ENCODE measurements around the gene LRRC1.
"Not testable (repeated sequence)": the region's sequence is repeated elsewhere in the genome, so short reads cannot be mapped to it uniquely, and the experiment has no call there.

The LRRC1 gene

DNA sequence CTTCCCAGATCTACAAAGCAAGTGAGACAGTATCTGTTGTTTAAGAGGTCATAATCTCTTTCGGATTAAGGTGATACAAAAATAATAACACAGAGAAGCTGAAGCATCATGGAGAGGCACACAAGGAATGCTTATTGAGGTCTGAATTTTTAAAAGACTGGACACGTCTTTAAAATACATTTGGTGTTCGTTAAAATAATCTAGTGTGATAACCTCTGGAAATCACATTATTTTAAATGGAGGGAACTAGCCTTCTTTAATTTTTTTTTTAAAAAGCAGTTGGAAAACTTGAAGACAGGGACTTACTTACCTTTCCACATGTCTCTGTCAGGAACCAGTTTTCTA, 1.9 kb upstream of the LRRC1 start:
- DNase-seq (ENCODE audit: low read depth in 2 of 2) = no peak

DNA sequence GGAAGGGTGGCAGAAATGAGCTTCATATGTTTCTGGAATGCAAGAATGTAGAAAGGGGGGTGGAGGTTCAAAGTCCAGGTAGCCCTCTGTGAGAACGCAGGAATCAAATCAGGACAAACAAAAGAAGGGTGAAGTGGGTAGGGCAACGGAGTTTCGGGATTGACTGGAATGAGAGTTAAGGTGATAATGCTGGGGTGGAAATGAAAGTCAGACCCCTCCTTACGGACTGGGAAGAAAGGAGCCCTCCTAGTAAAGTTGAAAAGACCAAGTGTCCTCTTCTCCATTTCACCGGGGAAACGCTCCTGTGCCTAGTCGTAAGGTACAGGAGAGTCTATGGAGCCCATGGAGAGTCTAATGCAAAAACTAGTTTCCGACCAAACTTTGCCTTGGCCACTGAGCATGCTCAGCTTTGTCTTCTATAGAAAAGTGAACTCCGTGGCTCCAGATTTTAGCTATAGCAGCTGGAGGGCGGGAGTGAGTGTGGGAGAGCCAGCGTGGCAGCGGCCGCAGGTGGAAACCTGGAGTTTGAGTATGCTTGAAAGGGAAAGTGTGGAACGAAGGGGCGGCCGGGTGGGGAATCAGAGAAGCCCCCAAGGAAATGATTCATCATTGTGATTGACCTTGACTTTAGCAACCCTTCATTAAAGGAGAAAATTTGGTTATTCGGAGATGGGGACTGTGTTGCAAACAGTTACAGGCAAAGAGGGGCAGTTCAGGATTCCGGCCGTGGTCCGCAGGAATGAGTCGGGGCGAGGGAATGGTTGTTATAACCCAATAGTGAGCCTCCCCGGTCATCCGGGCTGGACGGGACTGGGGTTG, 1.3 kb upstream of the LRRC1 start:
- no peak for DNase-seq (ENCODE audit: low read depth in 2 of 2)

DNA sequence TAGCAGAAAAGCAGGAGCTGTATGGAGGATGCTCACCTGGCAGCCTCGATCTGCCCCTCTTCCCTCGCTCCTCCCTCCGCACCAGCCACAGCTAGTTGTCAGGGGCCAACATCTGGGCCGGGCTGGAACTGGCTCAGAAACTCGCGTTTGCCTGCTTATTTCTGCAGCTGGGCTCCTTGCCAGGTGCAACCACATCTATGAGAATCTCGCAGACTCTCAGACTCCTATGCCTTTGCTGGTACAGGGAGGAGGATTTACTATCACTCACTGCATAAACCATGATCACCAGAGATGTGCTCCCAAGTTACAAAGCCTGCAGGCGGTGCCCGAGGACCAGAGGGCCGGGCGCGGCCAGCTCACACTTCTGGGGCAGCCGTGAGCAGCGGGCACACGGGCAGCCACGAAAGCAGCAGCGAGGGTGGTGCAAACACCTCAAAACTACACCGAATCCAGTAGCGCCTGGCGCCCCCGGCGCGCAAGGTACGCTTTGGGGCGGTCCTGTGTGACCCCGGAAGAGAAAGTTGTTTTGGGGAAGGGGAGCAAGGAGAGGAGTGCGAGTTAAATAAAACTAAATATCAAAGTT, 577 bp upstream of the LRRC1 start:
- DNase-seq (ENCODE audit: low read depth in 2 of 2) = peak; percentile 23 to 24

DNA sequence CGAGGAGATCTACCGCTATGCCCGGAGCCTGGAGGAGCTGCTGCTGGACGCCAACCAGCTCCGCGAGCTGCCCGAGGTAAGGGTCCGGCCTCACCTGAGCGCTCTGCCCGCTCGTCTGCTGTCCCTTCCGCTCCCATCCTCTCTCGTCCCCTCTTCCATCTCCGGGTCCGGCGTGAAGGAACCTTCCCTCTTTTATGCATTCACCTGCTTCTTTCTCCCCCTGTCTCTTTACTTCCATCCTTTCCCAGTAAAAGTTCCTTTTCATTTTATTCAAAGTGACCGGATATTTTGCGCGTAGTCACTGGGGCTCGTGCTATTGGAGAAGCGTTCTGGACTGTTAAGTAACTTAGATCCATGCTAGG, 516 bp downstream of the LRRC1 start:
- DNase-seq (ENCODE audit: low read depth in 2 of 2) = no peak

DNA sequence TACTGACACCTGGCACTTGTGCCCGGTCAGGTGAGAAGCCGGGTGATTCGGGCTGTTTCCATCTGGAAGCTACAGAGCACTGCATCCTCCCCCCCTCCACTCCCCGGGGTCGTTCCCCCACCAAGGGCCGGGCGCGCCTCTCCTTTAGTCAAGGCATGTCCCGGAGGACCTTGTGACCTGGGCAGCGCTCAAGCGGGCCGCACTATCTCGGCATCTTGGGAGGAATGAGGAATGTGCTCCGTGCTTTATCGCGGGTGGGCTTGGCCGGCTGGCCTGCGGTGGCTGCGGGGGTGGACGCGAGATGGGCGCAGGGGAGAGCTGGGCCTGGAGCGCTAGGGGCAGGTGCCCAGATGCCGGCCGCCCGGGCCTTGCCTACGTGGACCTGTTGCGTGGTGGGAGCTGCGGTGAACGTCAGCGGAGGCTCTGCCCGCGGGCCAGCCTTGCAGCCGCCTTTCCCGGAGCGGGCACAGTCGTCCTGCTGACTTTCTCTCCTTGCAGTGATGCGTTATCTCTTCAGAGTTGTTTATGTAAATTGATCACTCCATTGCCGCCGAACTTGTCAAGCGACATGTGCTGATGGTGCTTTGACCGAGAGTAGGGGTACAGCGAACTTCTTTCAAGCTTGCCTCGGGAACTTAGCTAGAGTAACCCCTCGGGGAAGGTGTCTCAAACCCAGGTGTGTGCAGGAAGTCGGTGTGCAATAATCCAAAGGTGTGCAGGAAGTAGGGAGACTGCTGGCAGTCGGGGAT, 1.1 kb downstream of the LRRC1 start:
- no peak for DNase-seq (ENCODE audit: low read depth in 2 of 2)

DNA sequence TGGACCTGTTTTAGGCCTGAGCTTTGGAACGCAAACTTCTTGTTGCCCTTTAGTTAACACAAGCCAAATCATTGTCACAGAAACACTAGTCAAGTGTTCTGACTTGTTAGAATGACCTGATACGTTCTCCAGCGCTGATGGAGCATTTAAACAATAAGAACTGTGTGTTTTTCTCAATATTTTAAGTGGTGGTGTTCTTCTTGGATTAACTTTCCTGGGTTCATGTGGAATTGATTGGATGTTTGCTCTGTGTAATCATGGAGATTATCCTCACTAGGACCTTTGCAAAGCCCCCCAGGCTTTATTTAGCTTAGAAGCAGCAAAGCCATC, 1.6 kb downstream of the LRRC1 start:
- DNase-seq (ENCODE audit: low read depth in 2 of 2) = no peak

DNA sequence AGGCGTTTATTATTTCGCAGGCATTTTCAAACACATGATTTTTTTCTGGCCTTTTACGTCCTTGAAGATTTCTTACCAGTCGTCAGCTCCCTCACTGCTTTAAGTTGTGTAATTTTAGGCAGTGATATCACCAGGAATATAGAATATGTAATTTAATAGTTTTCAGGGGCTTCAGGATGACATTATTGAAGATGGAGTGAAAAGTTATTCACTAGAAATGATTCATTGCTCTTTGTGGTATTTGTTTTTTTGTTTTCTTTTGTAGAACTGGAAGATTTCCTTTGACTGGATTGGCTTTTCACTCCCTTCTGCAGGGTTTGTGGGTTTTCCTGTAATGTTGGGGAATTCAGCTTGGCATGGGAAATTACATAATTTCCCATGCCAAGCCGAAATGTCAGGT, 2.0 kb downstream of the LRRC1 start:
- DNase-seq (ENCODE audit: low read depth in 2 of 2) = no peak

DNA sequence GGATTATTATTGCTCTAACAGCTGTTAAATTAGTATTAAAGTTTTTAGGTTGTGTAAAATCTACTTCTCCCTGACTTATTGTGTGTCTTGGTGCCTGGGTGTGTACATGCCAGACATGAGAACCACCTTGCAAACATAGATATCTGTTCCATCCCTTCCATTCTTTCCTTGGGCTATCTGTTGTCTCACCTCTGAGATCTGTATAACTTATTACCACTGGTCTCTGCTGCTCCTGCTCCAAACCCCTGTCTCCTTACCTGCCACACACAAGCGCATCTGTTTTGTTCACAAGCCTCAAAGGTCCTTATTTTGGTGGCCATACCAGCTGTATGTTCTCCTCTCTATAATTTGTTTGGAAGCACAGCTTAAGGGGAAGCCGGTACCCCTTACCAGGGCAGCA, 2.5 kb downstream of the LRRC1 start:
- DNase-seq (ENCODE audit: low read depth in 2 of 2) = no peak

DNA sequence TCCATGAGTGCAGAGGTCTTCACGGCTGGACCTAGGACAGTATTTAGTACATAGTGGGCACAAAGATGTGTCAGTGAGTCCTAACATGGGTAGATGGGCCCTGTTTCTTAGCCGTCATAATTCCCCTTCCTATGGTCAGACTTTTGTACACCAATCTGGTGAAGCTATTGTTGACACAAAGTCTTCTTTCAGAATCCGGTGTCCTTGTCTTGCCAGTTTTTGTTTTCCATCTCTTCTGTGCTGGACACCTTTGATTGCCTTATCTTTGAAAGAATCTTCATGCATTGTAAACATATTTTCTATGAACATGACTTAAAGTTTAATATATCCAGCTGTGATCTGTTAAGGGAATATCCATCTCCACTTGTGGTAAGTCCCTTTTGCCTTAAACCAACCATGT, 4.5 kb downstream of the LRRC1 start:
- DNase-seq (ENCODE audit: low read depth in 2 of 2) = no peak

DNA sequence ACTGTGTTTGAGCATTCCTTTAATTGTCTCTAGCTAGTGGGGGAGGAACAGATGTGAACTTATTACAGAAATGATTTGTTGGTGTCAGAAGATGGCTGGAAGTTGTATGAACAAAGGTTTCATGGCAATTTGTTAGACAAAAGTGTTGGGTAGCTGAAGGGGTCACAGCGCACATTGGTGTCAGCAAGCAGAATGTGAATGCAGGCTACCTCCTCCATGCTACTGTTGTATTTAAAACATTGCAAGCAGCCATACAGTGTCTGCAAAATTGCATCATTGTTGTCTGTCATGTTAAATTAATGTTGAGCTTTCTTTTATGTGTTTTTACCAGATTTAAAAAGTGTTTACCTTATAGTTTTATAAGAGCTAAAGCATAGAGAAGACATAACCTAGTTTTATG, 6.2 kb downstream of the LRRC1 start:
- DNase-seq (ENCODE audit: low read depth in 2 of 2) = no peak

DNA sequence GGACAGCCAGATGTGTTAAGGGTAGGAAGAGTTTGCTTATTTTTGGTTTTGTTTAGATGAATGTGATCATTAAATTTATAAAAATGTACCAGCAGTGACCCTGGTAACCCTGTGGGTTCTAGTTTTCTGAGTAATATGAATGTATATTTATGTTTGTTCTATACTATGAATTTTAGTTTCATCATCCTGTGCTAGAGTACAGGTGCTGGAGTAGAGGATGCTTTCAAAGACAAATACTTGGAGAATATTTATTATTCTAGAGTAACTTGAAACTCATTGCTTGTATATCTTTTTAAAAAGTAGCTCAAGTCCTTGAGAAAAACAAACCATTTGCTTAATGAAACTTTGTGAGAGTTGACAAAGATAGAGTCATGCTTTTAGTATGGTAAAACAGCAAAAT, 7.8 kb downstream of the LRRC1 start:
- DNase-seq (ENCODE audit: low read depth in 2 of 2) = no peak

DNA sequence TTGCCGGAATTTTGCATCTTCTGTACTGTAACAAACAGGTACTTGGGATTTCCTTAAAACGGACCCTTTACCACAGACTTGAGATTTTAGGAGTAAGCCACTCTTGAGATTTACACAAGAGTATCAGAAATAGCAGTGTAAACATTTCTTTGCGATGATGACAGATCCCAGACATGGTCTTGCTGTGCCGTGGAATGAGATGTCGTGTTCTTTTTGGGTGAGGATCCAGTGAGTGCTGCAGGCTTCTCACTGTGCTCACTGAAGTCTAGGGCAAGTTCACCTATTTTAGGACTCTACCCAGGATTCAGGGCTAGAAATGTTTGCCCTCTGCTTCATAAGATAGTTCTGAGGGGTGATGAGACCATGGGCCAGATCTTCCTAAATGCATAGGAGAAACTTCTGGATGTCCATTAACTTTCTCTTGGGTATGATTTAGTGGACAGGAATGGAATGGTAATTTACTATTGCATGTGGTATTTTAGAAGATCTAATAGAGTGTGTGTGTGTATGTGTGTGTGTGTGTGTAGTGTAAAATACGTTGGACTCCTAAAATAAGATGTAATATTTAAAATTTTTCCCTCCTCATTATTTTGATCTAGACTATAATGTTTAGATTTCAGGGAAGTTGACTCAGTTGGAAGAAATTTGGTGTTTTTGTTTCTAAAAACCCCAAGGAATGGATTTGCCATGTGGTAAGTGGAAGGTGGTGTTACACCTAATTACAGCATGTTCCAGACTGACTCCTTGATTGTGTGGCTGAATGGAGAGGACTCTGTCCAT, 8.5 kb downstream of the LRRC1 start:
- DNase-seq (ENCODE audit: low read depth in 2 of 2) = no peak

DNA sequence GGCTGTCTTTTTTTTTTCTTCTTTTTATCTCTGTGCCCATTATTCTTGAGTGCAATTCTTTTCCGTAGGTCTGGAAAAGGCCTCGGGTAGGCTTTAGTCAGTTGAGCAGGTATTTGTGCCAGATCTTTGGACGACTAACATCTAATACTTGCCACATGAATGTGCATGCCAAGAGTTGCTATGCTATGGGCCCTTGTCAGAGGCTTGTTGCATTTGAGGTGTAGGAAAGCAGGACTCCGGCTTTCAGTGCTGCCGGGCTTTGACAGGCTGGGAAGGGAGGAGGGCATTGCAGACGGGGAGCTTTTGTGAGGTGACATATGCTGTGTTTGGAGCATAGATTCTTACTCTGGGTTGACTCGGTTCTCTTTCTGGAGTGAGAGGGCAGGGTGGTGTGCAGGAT, 10.2 kb downstream of the LRRC1 start:
- no peak for DNase-seq (ENCODE audit: low read depth in 2 of 2)

DNA sequence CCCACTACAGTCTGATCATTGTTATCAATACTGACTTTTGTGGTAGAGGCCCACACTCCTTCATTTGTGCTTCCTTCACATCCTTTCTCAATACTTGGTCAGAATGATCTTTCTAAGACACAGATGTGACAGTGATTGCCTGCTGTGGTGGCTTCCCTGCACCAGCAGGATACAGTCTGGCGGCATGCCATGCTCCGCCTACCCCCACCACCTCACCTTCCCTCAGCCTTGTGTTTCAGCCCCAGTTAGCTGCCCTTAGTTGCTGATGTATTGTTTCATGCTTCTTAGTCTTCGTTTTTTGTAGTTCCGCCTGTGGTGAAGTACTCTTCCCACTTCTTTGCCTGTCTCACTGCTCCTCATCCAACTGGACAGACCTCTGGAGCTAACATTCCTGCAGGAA, 10.9 kb downstream of the LRRC1 start:
- no peak for DNase-seq (ENCODE audit: low read depth in 2 of 2)

DNA sequence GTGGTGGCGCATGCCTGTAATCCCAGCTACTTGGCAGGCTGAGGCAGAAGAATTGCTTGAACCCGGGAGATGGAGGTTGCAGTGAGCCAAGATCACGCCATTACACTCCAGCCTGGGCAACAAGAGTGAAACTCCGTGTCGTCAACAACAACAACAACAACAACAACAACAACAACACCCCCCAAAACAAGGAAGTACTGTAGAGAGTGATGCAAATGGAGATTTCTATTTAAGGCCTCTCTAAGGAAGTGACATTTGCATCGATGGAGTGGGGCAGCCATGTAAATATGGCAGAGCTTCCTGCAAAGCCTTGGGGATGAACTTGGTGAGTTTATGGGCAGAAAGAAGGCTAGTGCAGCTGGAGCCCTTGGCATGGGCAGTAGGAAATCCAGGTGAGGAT, 12.8 kb downstream of the LRRC1 start:
- not testable (repeated sequence) for DNase-seq (ENCODE audit: low read depth in 2 of 2)

DNA sequence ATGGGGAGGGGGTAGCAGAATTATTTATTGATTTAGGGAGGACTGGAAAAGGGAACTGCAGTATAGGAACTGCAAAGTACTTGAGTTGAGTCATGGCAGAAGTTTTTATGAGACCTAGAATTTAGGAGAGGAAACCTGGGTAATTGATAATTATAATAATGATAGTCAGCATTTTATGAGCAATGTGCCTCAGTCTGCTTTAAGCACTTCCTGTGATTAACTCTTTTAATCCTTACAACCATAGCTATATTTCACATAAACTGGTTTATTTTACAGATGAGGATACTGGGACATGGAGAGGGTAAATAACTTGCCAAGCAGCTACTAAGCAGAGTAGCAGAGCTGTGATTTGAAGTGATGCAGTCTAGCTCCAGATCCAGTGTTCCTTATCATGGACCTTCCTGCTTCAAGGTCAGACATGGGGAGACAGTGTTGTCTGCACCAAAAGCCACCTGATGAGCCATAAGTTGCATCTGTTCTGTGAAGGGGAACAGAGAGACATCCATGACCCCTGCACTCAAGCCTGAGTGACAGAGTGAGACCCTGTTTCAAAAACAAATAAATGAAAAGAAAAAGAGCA, 13.6 kb downstream of the LRRC1 start:
- DNase-seq (ENCODE audit: low read depth in 2 of 2) = no peak

DNA sequence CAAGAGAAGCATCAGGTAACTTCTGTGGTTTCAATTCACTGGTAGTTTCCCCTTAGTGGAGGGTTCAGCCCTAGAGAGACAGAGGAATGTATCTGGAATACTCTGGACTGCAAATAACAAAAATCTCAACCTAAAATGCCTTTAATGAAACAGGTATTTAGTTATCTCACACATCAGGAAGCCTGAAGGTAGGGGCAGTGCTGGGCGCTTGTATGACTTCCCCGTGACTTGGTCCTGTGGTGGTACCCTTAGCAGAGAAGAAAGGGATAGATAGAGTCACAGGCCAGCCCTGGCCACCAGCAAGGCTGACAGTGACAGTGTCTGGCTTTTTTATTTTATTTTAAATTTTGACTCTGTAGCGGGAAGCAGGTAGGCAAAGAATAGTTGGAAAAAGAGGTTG, 14.9 kb downstream of the LRRC1 start:
- DNase-seq (ENCODE audit: low read depth in 2 of 2) = no peak

DNA sequence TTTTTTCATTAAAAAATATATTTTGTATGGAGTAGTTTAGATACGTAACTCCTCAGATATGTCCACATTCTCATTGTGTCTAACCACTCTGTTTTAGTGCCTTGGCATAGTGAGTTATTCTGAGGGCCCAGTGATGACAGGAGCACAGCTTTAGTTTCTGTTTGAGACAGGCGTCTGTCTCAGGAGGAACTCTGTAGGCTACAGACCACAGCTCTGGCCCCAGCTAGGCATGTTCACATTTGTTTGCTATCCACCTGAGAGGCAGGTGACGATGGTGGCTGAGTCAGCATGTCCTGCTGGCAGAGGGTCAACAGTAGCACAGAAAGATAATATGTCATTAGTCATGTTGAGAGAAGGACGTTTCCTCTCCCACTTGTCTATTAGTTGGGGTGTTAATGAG, 16.3 kb downstream of the LRRC1 start:
- no peak for DNase-seq (ENCODE audit: low read depth in 2 of 2)

DNA sequence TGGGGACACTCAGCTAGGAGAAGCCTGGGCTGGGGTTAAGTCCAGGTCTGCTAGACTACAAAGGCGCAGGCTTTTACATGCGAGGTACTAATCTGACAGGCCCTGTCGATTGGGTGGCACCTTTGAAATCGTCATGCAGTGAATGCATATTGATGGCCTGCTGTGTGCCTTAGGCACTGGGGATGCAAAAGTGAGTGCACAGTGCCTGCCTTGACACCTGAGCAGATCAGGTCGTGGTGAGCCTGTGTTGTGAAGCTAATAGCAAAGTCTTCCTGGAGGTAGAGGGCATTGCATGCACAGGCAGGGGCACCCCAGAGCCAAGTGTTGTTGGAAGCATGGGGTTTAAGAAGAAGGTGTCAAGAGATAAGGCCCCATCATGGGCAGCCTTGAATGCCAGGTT, 16.9 kb downstream of the LRRC1 start:
- DNase-seq (ENCODE audit: low read depth in 2 of 2) = no peak

DNA sequence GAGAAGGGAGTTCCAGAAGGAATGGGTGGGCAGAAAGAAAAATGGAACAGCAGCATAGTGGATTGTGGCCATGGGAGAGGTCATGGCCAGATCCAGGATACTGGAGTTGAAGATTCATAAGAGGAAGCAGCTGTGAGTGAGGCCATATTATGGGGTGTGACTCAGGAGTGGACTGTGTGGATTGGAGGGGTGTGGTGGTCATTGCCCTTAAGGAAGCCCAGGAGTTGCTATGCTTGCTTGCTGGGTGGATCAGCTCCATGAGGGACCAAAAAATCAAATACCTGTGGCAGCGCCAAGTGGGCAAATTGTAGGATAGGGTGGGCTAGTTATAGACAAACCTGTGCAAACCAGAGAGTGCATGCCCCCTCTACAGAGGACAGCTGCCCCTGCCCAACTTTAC, 18.3 kb downstream of the LRRC1 start:
- DNase-seq (ENCODE audit: low read depth in 2 of 2) = no peak

DNA sequence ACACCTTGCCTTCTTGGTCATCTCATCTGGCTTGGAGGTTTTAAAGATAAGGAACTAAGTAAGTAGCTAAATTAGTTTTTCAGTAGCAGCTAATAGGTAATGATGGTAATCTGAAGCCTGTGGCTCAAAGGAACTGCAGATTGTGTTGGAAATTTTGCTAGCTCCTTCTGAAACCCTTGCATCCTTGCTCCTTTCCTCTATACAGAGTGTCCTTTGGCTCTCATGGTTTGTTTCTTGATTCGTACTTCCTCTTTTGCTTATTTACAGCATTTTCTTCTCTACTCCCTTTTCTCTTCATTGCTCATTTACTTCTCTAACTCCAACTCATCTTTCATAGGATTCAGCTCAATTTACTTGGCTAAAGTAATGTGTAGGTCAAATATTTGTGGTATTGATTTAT, 19.0 kb downstream of the LRRC1 start:
- no peak for DNase-seq (ENCODE audit: low read depth in 2 of 2)

DNA sequence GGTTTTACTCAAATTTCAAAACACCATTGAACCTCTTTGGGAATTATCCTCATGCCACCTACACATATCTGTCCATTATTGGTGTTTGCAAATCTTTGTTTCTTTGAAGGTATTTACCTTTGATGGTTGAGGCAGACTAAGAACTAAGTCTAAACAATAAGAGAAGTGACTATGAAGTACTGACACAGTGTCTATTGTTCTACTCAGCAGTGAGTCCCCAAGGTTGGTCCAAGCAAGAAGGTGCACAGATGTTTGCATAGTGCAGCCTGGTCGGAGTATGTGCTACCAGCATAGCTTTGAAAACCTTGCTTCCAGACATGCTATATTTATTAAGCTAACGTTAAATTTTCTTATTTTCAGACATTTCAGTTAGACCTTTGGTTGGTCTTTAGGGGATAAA, 19.5 kb downstream of the LRRC1 start:
- DNase-seq (ENCODE audit: low read depth in 2 of 2) = no peak

Measured in stimulated activated CD8-positive, alpha-beta memory T cell treated with anti-CD3 and anti-CD28 coated beads, Interleukin-15, amount 100 ng/mL, for 48 hours (primary cell).